ENCODE data around the gene LAD1. TPM values are rescaled to one million over a fixed set of nuclear protein-coding genes. Genes with fewer than 3 reads are reported as not detected.
A peak's percentile ranks its signal among the peaks of the same experiment; 100 is the strongest.

The LAD1 gene
- total and polyA plus RNA-seq, 2 of the 13 experiments (the other 11 are each of a cell fraction or from before 2014, with no cell fraction given): 10.8 to 65.6 TPM

DNA sequence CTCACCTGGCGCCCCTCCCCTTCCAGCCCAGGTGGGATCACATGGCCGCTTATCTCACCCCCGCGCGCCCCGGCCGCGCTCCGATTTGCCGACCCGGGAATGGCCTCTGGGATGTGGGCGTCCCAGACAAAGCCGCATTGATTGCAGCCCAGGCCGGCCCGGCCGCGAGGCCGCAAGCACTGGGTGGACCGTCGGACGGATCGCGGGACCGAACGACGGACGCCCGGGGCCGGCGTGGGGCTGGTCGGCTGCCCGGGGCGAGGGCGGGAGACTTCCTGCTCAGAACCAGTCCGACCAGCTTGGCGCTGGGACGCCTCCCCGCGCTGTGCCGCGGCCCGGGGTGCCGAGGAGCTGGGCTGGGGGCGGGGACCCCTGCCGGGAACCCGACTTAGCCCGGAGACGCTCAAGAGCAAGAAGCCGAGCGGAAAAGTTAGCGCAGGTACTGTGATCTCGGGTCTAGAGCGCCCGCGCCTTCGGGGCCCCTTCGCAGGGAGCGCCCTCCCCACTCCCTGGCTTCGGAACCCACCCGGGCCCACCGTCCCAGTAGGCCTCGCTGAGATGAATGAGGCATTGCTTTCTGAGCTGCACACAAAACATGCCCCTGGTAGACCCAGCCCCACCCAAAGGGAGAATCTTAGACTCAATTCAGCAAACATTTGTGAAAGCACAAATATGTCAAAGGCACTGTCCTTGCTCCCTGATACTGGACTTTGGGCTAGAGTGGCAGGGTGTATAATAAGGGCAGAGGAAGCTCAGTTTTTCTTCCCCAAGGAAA lies 415 bp upstream of the LAD1 start (continued):
- TF ChIP-seq, protein P1, sequence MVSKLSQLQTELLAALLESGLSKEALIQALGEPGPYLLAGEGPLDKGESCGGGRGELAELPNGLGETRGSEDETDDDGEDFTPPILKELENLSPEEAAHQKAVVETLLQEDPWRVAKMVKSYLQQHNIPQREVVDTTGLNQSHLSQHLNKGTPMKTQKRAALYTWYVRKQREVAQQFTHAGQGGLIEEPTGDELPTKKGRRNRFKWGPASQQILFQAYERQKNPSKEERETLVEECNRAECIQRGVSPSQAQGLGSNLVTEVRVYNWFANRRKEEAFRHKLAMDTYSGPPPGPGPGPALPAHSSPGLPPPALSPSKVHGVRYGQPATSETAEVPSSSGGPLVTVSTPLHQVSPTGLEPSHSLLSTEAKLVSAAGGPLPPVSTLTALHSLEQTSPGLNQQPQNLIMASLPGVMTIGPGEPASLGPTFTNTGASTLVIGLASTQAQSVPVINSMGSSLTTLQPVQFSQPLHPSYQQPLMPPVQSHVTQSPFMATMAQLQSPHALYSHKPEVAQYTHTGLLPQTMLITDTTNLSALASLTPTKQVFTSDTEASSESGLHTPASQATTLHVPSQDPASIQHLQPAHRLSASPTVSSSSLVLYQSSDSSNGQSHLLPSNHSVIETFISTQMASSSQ (IDR thresholded peaks at IDR 0.05; ENCODE audit: low read depth): peak; percentile 38; the same call in 1 of the 2 replicates
- TF ChIP-seq, protein P1 (CRISPR knock-in tag; IDR thresholded peaks at IDR 0.05; ENCODE audit: borderline replicate concordance): peak; percentile 62; the same call in 1 of the 2 replicates
- TF ChIP-seq, protein P2, sequence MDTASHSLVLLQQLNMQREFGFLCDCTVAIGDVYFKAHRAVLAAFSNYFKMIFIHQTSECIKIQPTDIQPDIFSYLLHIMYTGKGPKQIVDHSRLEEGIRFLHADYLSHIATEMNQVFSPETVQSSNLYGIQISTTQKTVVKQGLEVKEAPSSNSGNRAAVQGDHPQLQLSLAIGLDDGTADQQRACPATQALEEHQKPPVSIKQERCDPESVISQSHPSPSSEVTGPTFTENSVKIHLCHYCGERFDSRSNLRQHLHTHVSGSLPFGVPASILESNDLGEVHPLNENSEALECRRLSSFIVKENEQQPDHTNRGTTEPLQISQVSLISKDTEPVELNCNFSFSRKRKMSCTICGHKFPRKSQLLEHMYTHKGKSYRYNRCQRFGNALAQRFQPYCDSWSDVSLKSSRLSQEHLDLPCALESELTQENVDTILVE (CRISPR knock-in tag; IDR thresholded peaks at IDR 0.05): peak; percentile 26; the same call in 1 of the 2 replicates
- TF ChIP-seq, protein P3, sequence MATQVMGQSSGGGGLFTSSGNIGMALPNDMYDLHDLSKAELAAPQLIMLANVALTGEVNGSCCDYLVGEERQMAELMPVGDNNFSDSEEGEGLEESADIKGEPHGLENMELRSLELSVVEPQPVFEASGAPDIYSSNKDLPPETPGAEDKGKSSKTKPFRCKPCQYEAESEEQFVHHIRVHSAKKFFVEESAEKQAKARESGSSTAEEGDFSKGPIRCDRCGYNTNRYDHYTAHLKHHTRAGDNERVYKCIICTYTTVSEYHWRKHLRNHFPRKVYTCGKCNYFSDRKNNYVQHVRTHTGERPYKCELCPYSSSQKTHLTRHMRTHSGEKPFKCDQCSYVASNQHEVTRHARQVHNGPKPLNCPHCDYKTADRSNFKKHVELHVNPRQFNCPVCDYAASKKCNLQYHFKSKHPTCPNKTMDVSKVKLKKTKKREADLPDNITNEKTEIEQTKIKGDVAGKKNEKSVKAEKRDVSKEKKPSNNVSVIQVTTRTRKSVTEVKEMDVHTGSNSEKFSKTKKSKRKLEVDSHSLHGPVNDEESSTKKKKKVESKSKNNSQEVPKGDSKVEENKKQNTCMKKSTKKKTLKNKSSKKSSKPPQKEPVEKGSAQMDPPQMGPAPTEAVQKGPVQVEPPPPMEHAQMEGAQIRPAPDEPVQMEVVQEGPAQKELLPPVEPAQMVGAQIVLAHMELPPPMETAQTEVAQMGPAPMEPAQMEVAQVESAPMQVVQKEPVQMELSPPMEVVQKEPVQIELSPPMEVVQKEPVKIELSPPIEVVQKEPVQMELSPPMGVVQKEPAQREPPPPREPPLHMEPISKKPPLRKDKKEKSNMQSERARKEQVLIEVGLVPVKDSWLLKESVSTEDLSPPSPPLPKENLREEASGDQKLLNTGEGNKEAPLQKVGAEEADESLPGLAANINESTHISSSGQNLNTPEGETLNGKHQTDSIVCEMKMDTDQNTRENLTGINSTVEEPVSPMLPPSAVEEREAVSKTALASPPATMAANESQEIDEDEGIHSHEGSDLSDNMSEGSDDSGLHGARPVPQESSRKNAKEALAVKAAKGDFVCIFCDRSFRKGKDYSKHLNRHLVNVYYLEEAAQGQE (IDR thresholded peaks at IDR 0.05; ENCODE audit: borderline replicate concordance in 1 of 2, low read depth in 1 of 2, low read length in 2 of 2): no peak
- no peak for TF ChIP-seq JDP2 (CRISPR knock-in tag; IDR thresholded peaks at IDR 0.05; ENCODE audit: borderline replicate concordance)
- TF ChIP-seq ZNF792 (CRISPR knock-in tag; IDR thresholded peaks at IDR 0.05): peak; percentile 37; the same call in 1 of the 2 replicates
- TF ChIP-seq ZNF569 (CRISPR knock-in tag; IDR thresholded peaks at IDR 0.05; ENCODE audit: borderline replicate concordance): no peak
- no peak for TF ChIP-seq FOXK2 (IDR thresholded peaks at IDR 0.05)
- TF ChIP-seq BCL6 (CRISPR knock-in tag; IDR thresholded peaks at IDR 0.05): no peak
- no peak for TF ChIP-seq GTF3A (CRISPR knock-in tag; conservative IDR thresholded peaks at IDR 0.05)
- 0 out of 2 replicates have a peak, but pooled peaks have one; percentile 41 for TF ChIP-seq DMAP1 (CRISPR knock-in tag; IDR thresholded peaks at IDR 0.05)
- peak; percentile 70 for TF ChIP-seq YY1 (IDR thresholded peaks at IDR 0.05; ENCODE audit: insufficient read depth, insufficient replicate concordance, low read depth, low read length)
- peak; percentile 49; the same call in 1 of the 2 replicates for TF ChIP-seq FOXC1 (CRISPR knock-in tag; IDR thresholded peaks at IDR 0.05; ENCODE audit: borderline replicate concordance)
- TF ChIP-seq, protein P4, sequence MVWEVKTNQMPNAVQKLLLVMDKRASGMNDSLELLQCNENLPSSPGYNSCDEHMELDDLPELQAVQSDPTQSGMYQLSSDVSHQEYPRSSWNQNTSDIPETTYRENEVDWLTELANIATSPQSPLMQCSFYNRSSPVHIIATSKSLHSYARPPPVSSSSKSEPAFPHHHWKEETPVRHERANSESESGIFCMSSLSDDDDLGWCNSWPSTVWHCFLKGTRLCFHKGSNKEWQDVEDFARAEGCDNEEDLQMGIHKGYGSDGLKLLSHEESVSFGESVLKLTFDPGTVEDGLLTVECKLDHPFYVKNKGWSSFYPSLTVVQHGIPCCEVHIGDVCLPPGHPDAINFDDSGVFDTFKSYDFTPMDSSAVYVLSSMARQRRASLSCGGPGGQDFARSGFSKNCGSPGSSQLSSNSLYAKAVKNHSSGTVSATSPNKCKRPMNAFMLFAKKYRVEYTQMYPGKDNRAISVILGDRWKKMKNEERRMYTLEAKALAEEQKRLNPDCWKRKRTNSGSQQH (CRISPR knock-in tag; IDR thresholded peaks at IDR 0.05; ENCODE audit: low read depth): no peak
- no peak for TF ChIP-seq RARG (CRISPR knock-in tag; IDR thresholded peaks at IDR 0.05; ENCODE audit: low read depth)
- TF ChIP-seq, protein P5, sequence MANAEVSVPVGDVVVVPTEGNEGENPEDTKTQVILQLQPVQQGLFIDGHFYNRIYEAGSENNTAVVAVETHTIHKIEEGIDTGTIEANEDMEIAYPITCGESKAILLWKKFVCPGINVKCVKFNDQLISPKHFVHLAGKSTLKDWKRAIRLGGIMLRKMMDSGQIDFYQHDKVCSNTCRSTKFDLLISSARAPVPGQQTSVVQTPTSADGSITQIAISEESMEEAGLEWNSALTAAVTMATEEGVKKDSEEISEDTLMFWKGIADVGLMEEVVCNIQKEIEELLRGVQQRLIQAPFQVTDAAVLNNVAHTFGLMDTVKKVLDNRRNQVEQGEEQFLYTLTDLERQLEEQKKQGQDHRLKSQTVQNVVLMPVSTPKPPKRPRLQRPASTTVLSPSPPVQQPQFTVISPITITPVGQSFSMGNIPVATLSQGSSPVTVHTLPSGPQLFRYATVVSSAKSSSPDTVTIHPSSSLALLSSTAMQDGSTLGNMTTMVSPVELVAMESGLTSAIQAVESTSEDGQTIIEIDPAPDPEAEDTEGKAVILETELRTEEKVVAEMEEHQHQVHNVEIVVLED (CRISPR knock-in tag; IDR thresholded peaks at IDR 0.05; ENCODE audit: borderline replicate concordance): peak; percentile 35; the same call in 1 of the 2 replicates

Data from HepG2 (cell line).